SIG-M5 treated with dmso at 0.1 percent for 504 hours (cell line): ENCODE results near the gene PCED1B.

ENCODE experiments used
- DNase-seq: peaks from one replicate; lab custom pipeline; 2025; ENCODE audit not compliant: unreplicated experiment; lab: John Stamatoyannopoulos, UW

PCED1B gene

GRCh38 chr12:47088021-47088944 is 8.9 kb downstream of the PCED1B start:
- no peak for DNase-seq

DNA sequence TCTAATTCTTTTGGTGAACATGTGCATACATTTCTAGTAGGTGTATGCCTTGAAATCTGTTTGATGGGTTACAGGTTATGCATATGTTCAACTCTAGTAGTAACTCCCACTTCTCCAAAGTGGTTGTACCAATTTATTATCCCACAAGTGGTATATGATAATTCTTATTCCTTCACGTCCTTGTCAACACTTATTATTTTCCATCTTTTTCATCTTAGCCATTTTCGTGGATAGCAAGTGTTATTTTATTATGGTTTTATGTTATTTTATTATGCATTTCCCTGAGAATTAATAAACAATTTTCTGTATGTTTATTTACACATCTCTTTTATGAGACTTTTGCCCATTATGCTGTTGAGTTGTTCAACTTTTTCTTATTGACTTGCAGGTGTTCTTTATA is 11.6 kb downstream of the PCED1B start:
- no peak for DNase-seq

- DNase-seq, result no peak
Measured at GRCh38 chr12:47094804-47095203, 15.4 kb downstream of the PCED1B start.

DNA sequence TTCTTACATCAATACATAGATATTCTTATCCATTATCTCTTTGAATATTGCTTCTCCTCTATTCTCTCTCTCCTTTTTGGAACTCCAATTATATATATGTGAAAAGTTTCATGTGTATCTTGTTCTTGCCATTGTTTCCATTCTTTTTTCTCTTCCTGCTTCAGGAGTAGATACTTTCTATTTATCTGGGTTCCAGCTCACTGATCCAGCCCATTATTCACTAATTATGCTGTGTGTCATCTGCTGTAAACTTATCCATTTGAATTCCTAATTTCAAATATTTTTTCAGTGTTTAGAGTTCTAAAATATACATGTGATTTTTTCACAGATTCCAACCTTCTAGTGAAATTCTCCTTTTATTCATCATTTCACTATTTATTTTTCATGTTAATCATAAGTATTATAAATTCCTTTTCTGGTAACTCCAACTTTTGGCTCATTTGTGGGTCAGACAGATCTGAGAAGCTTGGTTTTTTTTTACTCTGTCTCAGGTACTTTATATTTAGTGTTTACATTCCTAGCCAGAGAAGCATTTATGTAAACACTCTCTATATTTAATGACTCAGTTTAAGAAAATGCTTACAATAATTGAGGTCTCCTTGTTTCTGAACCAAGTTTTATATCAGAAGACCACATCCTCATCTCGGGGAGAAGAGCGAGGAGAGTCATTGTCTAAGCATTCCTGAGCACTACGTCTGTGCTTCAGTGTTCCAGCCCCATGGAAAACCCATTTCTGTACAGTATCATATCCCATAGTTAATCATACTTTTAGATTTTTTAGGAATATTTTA is 16.2 kb downstream of the PCED1B start:
- DNase-seq, result no peak

DNA sequence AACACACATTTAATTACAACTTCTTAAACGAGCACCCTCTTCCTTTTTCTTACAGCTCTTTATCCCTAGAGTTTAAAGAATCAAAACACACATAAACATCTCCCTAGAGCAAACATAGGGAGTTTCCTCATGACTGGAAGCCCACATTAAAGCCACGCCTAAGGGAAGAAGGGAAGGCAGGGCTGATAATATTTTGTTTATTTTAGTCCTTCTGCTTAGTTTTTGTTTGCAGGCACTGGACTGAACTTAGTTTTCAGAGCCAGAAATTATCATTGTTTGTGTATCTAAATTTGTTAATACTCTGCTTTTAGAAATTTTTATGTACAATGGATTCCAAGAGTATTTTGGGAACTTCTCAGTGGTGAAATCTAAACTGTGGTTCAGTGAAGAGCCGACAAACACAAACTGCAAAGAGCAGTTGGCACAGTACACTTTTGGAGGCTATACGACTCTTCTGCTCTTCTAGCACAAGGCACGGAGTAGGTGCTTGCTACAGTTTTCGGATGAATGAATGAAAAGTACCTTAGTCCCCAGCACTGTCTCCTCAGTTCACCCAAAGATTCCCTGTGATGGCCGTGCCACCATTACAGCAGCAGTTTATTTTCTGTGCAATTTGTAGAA is 18.0 kb downstream of the PCED1B start:
- DNase-seq, result no peak

- no peak for DNase-seq
Measured at GRCh38 chr12:47098099-47098498, 18.7 kb downstream of the PCED1B start.

DNA sequence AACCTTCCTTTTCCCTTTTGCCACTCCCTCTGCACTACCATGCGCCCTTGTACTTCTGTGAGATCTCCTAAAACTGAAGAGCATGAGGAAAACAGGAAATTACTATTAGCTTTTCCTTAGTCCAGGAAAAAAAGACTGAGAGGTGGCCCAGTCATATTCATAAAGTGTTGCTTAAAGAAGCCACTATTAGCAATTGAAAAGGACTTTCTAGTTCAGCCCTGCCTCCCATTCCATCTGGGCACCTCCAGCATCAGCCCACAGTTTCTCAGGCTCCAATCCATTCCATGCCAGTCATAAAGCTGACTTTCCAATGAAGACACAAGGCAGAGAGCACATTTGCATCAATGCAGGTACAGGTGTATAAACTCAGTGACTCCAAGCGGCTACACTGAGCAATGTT is 20.2 kb downstream of the PCED1B start:
- DNase-seq, result no peak

DNA sequence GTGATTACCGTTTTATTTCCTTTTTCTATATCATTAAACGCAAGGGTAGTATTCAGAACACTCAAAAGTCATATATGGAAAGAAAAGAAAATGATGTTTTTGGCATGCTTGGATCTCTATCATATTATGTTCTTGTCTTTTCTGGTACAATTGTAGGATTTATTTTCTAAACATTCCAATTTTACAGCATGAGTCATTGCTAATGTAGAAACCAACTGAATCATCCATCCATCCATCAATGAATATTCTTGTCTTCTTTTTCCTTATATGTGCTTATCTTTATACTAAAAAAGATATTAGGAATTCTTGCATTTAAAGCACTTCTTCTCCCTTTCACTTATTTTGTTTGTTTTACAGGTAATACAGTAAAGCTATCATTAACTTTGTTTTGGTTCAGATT is 20.7 kb downstream of the PCED1B start:
- no peak for DNase-seq

DNA sequence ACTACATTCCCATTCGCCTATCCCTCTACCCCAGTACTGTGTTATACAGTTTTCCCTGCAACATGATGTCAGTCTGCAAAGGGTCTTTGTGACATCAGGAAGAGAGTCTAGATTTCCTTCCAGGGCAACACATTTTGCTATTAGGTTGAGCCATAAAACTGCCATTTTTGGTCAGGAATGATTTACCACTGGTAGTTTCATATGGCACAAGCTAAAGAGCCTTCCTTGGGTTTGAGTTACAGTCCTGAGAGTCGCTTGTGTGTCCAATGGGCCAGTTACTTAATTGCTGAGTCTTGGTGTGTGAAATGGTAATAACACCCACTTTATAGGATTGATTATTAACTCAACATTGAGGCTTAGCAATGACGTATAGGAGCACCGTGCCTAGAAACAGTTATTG is 23.0 kb downstream of the PCED1B start:
- no peak for DNase-seq

DNA sequence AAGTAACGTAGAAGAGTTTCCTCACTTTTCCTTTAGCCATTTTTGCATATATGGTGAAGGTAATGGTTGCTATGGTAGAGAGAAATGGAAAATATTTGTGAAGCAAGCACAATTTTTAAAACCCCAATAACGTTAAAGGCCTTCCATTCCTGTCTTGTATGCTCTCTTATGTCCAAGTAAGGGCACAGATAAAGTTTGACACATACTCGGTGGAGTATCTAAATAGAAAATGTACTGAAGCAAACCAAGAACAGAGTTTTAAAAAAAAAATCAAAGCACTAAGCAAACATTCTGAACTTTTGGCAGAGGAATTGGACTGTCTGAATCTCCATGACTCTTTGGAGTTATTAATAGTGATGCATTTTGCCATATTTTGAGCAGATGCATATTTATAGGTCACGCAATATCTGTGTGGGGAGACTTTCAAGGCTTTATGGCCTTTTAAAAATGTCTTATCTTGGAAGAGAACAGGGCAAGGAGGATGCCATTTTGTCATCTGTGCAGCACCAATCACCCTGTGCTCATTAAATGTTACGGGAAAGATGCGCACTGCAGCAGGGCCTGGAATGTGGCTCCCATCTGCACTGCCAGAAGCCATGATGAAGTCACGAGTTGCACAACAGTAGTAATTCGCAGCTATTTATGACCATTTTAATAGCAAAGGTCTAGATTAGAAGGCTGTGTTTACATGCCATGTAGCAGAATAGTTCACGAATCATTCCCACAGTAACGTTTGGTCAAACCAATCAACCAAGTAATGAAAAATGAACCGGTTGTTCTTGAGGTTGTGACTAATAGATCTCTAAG is 23.6 kb downstream of the PCED1B start:
- no peak for DNase-seq

GRCh38 chr12:47105914-47106674 is 26.7 kb downstream of the PCED1B start:
- no peak for DNase-seq

DNA sequence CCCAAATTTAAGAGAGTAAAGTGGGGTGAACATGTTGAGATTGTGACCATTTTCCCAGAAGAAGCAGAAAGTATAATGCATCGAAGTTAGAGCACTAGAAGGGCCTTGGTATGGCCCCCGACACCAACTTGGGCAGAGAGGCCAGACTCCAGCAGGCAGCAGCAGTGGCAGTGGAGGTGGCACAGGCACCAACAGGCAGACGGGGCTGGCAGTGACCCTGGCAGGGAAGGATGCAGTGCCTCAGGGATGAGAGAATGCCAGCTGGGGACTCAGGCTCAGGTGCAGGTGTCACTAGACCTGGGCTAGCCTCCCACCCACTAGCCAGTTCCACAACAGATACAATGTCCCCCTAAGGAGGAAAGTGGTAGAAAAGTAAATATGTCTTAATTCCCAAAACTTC is 28.0 kb downstream of the PCED1B start:
- no peak for DNase-seq

- DNase-seq, result no peak
Measured at GRCh38 chr12:47107926-47108325, 28.5 kb downstream of the PCED1B start.

DNA sequence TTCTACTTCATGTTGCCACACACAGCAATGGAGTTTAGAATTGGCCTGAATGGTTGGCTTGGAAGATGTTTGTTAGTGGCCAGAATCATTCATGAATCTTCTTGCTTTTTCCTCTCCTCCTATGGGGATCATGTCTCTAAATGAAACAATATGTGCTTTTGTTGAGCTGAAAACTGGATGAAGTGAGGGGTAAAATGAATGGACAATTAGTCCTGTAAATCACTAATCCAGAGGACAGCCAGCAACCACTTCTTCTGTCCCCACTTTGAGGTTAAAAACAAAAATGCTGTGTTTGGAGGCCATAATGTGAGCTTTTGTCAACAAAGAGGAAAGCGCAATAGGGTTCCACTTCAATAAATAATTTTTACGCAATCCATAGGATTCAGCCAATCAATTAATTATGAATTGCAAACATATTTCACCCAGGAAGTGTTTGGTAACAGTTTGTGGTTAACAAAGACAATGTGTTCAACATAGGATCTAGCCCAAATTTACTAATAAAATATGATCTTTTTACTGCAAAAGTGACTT is 30.7 kb downstream of the PCED1B start:
- DNase-seq, result no peak

GRCh38 chr12:47110718-47111391 is 31.4 kb downstream of the PCED1B start:
- no peak for DNase-seq

GRCh38 chr12:47111392-47111778 is 32.0 kb downstream of the PCED1B start:
- peak; percentile 27 for DNase-seq

- DNase-seq, result no peak
Measured at GRCh38 chr12:47111854-47112253, 32.4 kb downstream of the PCED1B start.

DNA sequence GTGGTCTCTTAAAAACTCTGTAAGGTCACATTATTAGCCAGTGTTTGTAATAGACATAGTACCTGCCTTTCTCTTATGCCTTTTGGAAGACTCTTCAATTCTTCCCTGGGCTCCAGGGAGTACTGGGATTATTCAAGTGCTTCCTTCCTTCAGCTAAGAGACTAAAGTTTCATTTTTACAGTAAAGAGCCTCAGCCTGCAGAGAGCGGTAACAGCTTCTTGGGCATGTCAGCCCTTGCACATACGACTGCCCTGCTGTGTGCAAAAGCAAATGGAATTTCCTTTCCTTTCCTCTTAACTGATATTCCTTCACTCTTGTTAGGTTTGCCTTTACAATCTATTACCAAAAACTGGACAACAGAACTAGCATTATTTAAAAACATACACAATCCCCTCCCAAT is 33.3 kb downstream of the PCED1B start:
- DNase-seq, result no peak

GRCh38 chr12:47114481-47114892 is 35.1 kb downstream of the PCED1B start:
- no peak for DNase-seq
